ENCODE data around the gene FBLIM1.
A peak's percentile ranks its signal among the peaks of the same experiment; 100 is the strongest.
"Not testable (repeated sequence)": the region's sequence is repeated elsewhere in the genome, so short reads cannot be mapped to it uniquely, and the experiment has no call there.

Gene FBLIM1

DNA sequence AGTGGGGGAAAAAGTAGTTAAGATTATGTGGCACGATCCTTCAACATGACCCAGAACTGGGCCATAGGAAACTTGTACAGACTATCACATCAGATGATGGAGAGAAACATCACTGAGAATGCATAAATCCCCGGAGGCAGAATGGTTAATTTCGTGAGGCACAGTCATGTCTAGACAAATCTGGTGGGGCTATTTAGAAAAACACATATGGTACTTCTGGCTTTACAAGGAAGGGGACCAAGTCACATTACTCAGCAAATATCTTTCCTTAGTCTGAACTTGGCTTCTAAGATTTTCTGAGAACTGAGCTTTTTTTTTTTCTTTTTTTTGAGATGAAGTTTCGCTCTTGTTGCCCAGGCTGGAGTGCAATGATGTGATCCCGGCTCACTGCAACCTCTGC lies 58.1 kb downstream of the FBLIM1 start:
- no peak for DNase-seq (ENCODE audit: low spot score)

DNA sequence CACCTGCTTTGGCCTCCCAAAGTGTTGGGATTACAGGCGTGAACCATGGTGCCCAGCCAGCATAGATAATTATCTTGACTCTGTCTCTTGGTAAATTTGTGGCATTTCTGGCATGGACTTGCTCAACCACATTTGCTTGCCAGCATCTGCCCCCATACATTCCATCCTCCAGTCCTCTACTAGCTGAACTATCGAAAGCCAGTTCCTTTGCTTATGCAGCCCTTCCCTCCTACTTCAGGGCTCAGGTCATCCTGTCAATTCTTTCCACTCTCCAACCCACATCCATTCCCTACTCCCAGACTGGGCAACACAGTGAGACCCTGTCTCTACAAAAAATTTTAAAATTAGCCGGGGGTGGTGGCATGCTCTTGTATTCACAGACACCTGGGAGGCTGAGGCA lies 61.9 kb downstream of the FBLIM1 start:
- no peak for DNase-seq (ENCODE audit: low spot score)

DNA sequence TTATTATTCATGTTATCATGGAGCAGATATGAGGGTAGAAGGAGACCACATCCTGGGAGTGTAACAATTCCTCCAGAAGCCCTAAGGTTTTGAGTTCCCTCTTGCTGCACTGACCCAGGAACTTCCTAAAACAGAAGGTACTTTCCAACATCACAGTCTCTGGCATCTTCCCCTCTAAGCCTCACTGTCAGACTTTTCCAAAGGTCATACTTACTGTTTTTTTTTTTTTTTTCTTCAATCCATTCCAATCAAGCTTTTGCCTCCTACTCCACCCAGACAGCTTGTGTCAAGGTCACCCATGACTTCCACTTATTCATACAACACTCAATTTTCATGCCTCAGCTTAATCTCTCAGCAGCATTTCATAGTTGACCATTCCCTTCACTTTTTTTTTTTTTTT lies 67.2 kb downstream of the FBLIM1 start:
- DNase-seq (ENCODE audit: low spot score): no peak

DNA sequence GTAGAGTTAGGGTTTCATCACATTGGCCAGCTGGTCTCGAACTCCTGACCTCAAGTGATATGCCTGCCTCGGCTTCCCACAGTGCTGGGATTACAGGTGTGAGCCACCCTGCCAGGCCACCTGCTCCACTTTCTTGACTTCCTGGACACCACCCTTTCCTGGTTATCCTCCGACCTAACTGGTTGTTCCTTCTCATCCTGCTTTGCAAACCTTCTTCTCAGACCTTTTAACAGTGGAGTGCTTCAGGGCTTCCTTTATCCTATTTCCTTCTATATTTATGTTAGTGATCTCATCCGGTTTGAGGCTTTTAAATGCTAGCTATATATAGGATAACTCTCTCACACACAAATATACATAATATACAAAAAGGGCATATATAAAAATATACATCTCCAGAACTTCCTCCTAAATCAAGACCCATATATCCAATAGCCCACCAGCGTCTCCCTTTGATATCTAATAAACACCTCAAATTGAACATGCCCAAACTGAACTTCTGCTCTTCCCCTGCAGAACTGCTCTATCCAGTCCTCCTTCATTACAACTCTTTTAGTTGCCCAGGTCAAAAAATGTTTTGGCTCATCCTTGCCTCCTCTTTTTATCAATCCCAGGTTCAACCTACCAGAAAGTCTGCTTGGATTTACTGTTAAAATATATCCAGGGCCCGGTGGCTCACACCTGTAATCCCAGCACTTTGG lies 68.4 kb downstream of the FBLIM1 start:
- DNase-seq (ENCODE audit: low spot score): no peak

DNA sequence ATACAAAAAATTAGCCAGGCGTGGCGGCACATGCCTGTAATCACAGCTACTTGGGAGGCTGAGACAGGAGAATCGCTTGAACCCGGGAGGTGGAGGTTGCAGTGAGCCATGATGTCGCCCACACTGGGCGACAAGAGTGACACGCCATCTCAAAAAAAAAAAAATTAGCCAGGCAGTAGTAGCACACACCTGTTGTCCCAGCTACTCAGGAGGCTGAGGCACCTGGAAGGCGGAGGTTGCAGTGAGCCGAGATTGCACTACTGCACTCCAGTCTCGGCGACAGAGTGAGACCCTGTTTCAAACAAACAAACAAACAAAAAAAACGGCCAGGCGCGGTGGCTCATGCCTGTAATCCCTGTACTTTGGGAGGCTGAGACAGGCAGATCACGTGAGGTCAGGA lies 69.0 kb downstream of the FBLIM1 start:
- DNase-seq (ENCODE audit: low spot score): not testable (repeated sequence)

DNA sequence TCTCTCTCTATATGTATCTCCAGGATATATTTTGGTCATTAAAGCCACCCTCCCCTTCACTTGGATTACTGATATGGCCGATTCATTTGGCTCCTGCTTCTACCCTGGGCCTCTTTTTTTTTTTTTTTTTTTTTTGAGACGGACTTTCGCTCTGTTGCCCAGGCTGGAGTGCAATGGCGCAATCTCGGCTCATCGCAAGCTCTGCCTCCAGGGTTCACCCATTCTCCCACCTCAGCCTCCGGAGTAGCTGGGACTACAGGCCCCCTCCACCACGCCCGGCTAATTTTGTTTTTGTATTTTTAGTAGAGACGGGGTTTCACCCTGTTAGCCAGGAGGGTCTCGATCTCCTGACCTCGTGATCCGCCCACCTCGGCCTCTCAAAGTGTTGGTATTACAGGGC lies 70.3 kb downstream of the FBLIM1 start:
- DNase-seq (ENCODE audit: low spot score): not testable (repeated sequence)

DNA sequence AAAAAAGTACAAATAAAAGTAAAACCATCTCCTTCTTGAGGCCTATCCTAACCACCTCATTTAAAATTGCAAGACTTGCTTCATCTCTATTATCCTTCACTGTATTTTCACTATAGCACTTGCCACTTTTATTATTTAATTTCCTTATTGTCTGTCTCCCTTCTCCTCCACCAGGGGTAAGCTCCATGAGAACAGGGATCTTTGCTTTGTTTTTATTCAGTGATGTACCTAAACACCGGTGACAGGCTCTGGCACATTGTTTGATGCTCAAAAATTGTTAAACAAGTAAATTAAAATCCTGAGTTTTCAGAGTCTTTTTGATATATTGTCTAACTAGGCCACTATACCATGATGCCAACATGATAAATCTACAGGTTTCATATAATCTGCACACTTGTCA lies 71.7 kb downstream of the FBLIM1 start:
- DNase-seq (ENCODE audit: low spot score): no peak

DNA sequence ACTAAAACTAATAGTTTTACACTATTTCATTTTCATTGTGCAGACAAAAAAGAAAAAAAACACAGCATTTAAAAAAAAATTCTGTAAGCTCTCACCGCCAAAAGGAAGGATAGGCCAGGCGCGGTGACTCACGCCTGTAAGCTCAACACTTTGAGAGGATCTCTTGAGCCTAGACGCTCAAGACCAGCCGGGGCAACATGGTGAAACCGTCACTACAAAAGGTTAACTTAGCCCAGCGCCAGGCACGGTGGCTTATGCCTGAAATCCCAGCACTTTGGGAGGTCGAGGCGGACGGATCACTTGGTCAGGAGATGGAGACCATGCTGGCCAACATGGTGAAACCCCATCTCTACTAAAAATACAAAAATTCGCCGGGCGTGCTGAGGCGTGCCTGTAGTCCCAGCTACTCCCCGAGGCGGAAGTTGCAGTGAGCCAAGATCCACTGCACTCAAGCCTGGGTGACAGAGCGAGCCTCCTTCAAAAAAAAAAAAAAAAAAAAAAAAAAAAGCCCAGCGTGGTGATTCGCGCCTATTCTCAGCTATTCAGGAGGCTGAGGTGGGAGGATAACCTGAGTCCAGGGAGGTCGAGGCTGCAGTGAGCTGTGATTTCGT lies 74.6 kb downstream of the FBLIM1 start:
- DNase-seq (ENCODE audit: low spot score): no peak

DNA sequence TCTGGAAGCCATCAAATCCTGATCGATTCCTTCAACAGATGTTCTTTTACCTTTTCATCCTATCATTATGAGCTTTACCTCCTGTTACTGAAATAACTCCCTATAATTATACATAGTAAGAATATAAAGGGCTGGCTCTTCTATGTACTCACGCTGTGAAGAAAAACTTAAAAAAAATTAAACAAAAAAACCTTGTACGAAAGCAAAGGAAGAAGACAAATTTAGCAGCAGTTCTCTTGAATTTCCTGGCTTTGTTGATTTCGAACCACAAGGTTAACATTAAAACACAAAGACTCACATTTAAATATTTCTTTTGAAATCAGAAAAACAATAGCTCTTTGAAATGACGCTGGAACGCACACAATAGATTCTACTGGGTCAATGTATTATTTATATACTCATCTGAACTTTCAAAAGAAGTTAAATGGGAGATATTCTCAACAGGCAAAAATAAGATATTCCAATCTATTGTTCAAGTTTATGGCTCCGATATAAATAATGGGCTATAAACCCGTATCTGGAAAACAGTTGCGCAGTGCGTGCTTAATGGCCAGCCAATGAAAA lies 75.3 kb downstream of the FBLIM1 start:
- no peak for DNase-seq (ENCODE audit: low spot score)

DNA sequence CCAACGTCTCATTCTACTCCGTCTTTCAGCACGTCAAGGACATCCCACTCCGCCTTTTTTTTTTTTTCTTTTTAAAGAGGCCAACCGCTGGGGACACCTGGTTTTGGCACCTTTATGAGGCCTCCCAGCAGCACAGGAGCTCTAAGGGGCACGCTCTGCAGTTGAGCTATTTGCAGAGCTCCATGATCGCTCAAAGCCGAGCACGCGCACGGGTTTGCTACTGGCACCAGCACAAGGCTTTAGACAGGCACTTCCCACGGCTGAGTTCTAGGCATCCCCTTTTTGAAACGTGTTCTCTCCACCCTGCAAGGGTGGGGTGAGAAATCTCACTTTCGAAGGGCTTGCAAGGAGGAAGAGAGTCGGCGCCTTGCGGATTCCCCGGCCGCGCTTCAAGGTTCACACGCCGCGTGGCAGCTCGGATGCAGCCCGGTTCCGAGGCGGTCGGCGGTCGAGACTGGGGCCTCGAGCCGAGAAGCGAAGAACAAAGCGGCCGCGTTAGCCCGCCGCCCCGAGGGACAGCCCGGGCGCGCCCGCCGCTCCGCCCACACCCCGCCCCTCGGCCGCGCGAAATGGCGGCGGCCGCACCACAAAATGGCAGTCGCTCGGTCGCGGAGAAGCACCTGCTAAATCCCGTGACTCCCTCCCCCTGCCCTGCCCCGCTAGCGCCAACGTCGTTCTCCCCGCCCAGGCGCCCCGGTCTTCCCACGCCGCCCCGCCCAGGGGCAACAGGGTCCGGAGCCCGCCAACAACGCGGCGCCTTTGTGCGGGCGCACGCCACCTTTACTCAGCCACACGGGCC lies 76.0 kb downstream of the FBLIM1 start:
- peak; percentile 96 for DNase-seq (ENCODE audit: low spot score)

DNA sequence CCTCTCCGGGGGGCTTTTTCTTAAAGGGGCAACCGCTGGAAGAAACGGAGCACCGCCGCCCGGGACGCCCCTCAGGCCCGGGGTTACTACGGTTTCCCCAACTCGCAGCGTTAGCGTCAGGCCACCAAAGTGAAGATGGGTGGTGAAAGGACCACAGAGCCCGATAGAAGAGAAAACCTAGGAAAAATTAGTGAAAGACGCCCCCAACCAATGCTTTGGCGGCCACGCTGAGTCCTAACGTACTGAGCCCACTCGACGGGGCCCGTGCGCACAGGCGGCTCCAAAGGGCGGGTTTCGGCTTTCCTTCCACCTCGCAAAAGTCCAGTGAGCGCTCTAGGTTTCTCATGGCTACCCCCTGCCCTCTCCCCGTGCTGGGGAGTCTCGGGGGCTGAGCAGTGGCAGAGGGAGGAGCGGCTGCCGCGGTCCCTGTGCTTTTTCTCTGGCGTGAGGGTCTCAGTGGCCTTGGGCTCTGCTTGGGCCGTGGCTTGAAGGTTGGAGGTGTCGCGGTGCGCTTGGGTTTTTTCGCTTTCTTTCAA lies 76.7 kb downstream of the FBLIM1 start:
- DNase-seq (ENCODE audit: low spot score): no peak

DNA sequence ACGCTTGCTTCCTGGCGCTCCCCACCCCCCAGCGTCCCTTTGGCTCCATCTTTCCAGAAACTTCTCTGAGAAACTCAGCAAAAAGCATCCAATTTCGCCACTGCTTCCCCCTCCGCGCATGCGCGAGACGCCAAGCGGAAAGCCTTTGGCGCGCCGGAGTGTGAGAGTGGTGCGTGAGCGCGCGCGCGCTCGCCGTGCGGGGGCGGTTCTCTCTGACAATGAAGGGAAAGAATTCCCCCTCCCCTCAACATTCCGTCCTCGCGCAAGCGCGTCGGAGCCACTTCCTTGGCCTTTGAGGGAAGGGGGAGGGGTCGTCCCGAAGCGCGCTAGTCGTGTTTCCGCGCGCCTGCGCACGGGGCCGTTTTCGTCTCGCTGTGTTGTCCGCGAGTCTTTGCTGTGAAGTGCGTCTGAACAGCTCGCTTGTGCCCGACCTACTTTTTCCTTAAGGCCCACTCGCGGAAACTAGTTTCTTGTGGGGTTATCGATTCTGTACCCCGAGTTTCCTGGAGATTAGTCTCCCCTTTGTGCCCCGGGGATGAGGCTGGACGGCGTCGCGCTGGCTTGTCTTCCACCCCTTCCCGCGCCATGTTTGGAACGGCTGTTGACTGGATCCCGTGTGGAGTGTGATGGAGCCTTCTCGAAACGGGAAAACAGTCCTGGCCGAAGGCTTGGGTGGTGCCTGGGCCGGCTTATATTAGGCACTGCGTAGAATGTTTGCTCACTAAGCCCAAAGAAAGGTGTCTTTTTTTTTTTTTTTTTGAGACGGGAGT lies 77.3 kb downstream of the FBLIM1 start:
- DNase-seq (ENCODE audit: low spot score): peak; percentile 99

Measured in NAMALWA (cell line).